Measurements from ENCODE around the gene CLDN20. TPM values are rescaled to one million over a fixed set of nuclear protein-coding genes. Genes with fewer than 3 reads are reported as not detected.

CLDN20 gene
- total and polyA plus RNA-seq, 2 of the 8 experiments (the other 6 are each of a cell fraction or from before 2014, with no cell fraction given), result not detected

DNA sequence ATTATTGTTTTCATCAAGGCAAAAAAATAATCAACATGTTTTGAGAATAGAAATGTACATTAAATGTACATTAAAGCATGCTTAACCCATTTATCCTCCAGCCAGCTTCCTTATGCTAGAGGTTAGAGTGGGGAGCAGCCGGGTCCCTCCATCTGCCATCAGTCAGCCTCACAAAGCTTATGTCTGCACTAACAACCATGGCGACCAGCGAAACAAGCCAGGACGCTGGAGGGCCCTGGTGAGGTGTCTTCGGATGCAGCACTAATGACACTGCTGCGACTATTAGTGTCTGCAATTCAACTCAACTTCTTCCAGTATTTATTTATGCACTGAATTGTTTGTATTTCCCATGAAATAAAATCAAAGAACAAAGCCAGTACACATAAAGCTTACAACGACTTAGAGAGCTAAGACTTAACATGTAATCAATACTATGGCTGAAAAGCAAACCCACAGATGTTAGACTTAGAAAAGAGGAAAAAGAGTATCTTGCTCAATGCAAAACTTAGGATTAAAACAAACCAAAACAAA is 6.8 kb downstream of the CLDN20 start:
- no peak overlapping the region for H4K5ac ChIP-seq (ENCODE audit: insufficient read length, low read depth, low read length)
- TF ChIP-seq POU5F1 (IDR thresholded peaks at IDR 0.05; ENCODE audit: low read depth, low read length), result no peak
- no peak for TF ChIP-seq SIN3A (conservative IDR thresholded peaks at IDR 0.05 in 1 of 2, IDR thresholded peaks at IDR 0.05 in 1 of 2; ENCODE audit: low read depth in 1 of 2, low read length in 2 of 2)
- TF ChIP-seq JUN (IDR thresholded peaks at IDR 0.05; ENCODE audit: low read depth, low read length), result no peak
- no peak for TF ChIP-seq RNF2 (IDR thresholded peaks at IDR 0.05; ENCODE audit: borderline replicate concordance, low read depth, low read length, missing control alignments, poor library complexity, severe bottlenecking)
- TF ChIP-seq RAD21 (IDR thresholded peaks at IDR 0.05 in 1 of 2, conservative IDR thresholded peaks at IDR 0.05 in 1 of 2; ENCODE audit: low read depth in 2 of 2, low read length in 2 of 2), result no peak
- TF ChIP-seq, protein P1, sequence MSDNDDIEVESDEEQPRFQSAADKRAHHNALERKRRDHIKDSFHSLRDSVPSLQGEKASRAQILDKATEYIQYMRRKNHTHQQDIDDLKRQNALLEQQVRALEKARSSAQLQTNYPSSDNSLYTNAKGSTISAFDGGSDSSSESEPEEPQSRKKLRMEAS (IDR thresholded peaks at IDR 0.05), result no peak
- no peak for TF ChIP-seq TBP (IDR thresholded peaks at IDR 0.05; ENCODE audit: low read depth, low read length)
- no peak for TF ChIP-seq SIRT6 (IDR thresholded peaks at IDR 0.05; ENCODE audit: low read length)
- TF ChIP-seq BCL11A (IDR thresholded peaks at IDR 0.05; ENCODE audit: low read depth in 2 of 2, low read length in 2 of 2), result no peak
- no peak for TF ChIP-seq SRF (IDR thresholded peaks at IDR 0.05; ENCODE audit: low read depth, low read length)
- no peak for TF ChIP-seq JUND (IDR thresholded peaks at IDR 0.05; ENCODE audit: low read length)
- no peak for TF ChIP-seq CHD2 (IDR thresholded peaks at IDR 0.05; ENCODE audit: low read length)
- no peak for TF ChIP-seq SIX5 (IDR thresholded peaks at IDR 0.05; ENCODE audit: low read depth, low read length)

More for the DNA sequence above, 6.8 kb downstream of the CLDN20 start:
- no peak overlapping the region for H3K4me2 ChIP-seq (ENCODE audit: insufficient read depth in 1 of 2, low read depth in 2 of 2, low read length in 2 of 2)
- H2BK12ac ChIP-seq (ENCODE audit: low read depth, low read length), result no peak overlapping the region
- H2AK5ac ChIP-seq (ENCODE audit: low read depth, low read length), result no peak overlapping the region
- H3K27me3 ChIP-seq (replicated peaks in 1 of 4; ENCODE audit: control insufficient read depth in 3 of 4, extremely low read depth in 1 of 4, insufficient read depth in 3 of 4, low read length in 3 of 4), result no peaks in the 10 kb centered on the region
- H3K36me3 ChIP-seq (ENCODE audit: control insufficient read depth in 2 of 4, insufficient read depth in 4 of 4, low read length in 3 of 4), result peaks cover 0 to 24% (median 6%) of the 10 kb centered on the region in 4 experiments; a peak in 5 of 8 replicates
- no peak overlapping the region for H4K8ac ChIP-seq (ENCODE audit: extremely low read depth, insufficient read depth, low read length)
- H3K27ac ChIP-seq (ENCODE audit: low read depth, low read length), result no peak overlapping the region
- H2BK5ac ChIP-seq (ENCODE audit: low read depth, low read length), result no peak overlapping the region
- WGBS, 2 experiments (ENCODE audit: extremely low coverage in 1 of 2, insufficient coverage in 1 of 2, insufficient read length in 1 of 2, insufficient replicate concordance in 2 of 2, low coverage in 1 of 2, low lambda C conversion rate in 2 of 2, missing lambda C conversion rate in 1 of 2), result 90% methylated on average over 7 of the region's 7 CpGs; no CpG with 5 or more reads in 1 of the 2 experiments
- H4K20me1 ChIP-seq (replicated peaks in 1 of 2; ENCODE audit: control insufficient read depth in 1 of 2, insufficient read depth in 2 of 2, low read length in 2 of 2), result no peaks in the 10 kb centered on the region
- H2BK120ac ChIP-seq (replicated peaks; ENCODE audit: low read depth, low read length), result no peak overlapping the region
- no peak overlapping the region for H4K91ac ChIP-seq (replicated peaks; ENCODE audit: insufficient read length, low read length)
- H3K4me1 ChIP-seq (replicated peaks in 1 of 4; ENCODE audit: control insufficient read depth in 3 of 4, insufficient read depth in 4 of 4, low read length in 3 of 4), result peaks cover 2 to 6% (median 3%) of the 10 kb centered on the region in 4 experiments; a peak in 4 of 7 replicates
- H3K14ac ChIP-seq (ENCODE audit: insufficient read length), result no peak overlapping the region
- no peak overlapping the region for H2BK15ac ChIP-seq (ENCODE audit: low read length)
- H3K4me3 ChIP-seq (ENCODE audit: extremely low read depth in 1 of 4, insufficient read depth in 2 of 4, low read depth in 3 of 4, low read length in 4 of 4), result no peak overlapping the region
- no peak overlapping the region for H3K9ac ChIP-seq (replicated peaks in 1 of 4; ENCODE audit: extremely low read depth in 1 of 4, low read depth in 3 of 4, low read length in 3 of 4)
- DNase-seq (ENCODE audit: low read depth in 1 of 2, low spot score in 2 of 2) (no peak), FAIRE-seq (no peak)
- POLR2A ChIA-PET (ENCODE audit: partially characterized antibody), result interaction anchor here (1.2 kb wide), 1 partner anchor 76 kb away, joined by 3 read pairs; no protein-coding TSS in a partner anchor
- H2AFZ ChIP-seq (ENCODE audit: low read length), result no peak overlapping the region
- H2BK20ac ChIP-seq (ENCODE audit: low read length), result no peak overlapping the region
- peaks cover 0 to 4% of the 10 kb centered on the region in 2 experiments; a peak in 2 of 4 replicates for H3K9me3 ChIP-seq (ENCODE audit: insufficient read depth in 2 of 2, low read depth in 1 of 2, low read length in 1 of 2)
- no peaks in the 10 kb centered on the region for H3K23me2 ChIP-seq (ENCODE audit: low read depth, low read length)
- no peak overlapping the region for H3K18ac ChIP-seq (ENCODE audit: extremely low read depth, low read length)
- no peak overlapping the region for H3K56ac ChIP-seq (replicated peaks; ENCODE audit: insufficient read length, low read depth, low read length)
- CTCF ChIA-PET (ENCODE audit: partially characterized antibody), result interaction anchor here (1.0 to 3.6 kb wide), 7 partner anchors 9 to 402 kb away, joined by 4 to 10 read pairs (median 4); no protein-coding TSS in a partner anchor
- peaks cover under 1% of the 10 kb centered on the region; the same call in 1 of the 2 replicates for H3K79me1 ChIP-seq (ENCODE audit: low read depth, low read length)
- no peak overlapping the region for H3K23ac ChIP-seq (ENCODE audit: insufficient read length)
- H3K4ac ChIP-seq (replicated peaks; ENCODE audit: insufficient read length, low read depth, low read length), result no peak overlapping the region
- H3K79me2 ChIP-seq (ENCODE audit: control insufficient read depth in 1 of 2, insufficient read depth in 2 of 2, low read length in 2 of 2), result no peaks in the 10 kb centered on the region; a peak in 1 of 4 replicates

Data from H1 (cell line).